Measurements from ENCODE around the gene MRPL28. TPM values are rescaled to one million over a fixed set of nuclear protein-coding genes. Genes with fewer than 3 reads are reported as not detected.

MRPL28 gene
- total RNA-seq, 2 donors from 2014 or later, result 89.0 to 90.3 TPM

GRCh38 chr16:359871-360697 lies 10.3 kb downstream of the MRPL28 start:
- Histone ChIP-seq H3K27me3 (no peaks in the 10 kb centered on the region), H3K27ac (no peak overlapping the region), H3K4me1 (peaks cover 0 to 9% of the 10 kb centered on the region in 2 donors), H3K36me3 (no peaks in the 10 kb centered on the region), H3K4me3 (no peak overlapping the region), H3K9me3 (no peaks in the 10 kb centered on the region)
- TF ChIP-seq CTCF (IDR thresholded peaks at IDR 0.05), result no peak
- DNase-seq (ENCODE audit: low spot score), result no peak

- no peaks in the 10 kb centered on the region for H3K27me3 ChIP-seq
- no peak overlapping the region for H3K27ac ChIP-seq
- TF ChIP-seq CTCF (IDR thresholded peaks at IDR 0.05), result no peak
- no peak overlapping the region for H3K4me3 ChIP-seq
- no peaks in the 10 kb centered on the region for H3K9me3 ChIP-seq
- peaks cover 0 to 9% of the 10 kb centered on the region in 2 donors for H3K4me1 ChIP-seq
- DNase-seq (ENCODE audit: low spot score), result no peak
- no peaks in the 10 kb centered on the region for H3K36me3 ChIP-seq
Measured at GRCh38 chr16:359067-359763, 11.1 kb downstream of the MRPL28 start.

GRCh38 chr16:356741-357140 lies 13.6 kb downstream of the MRPL28 start:
- Histone ChIP-seq H3K4me1 (peaks cover 0 to 10% of the 10 kb centered on the region in 2 donors), H3K27ac (no peak overlapping the region), H3K27me3 (no peaks in the 10 kb centered on the region), H3K4me3 (no peak overlapping the region), H3K36me3 (no peaks in the 10 kb centered on the region), H3K9me3 (no peaks in the 10 kb centered on the region)
- no peak for DNase-seq (ENCODE audit: low spot score)
- TF ChIP-seq CTCF (IDR thresholded peaks at IDR 0.05), result no peak

- Histone ChIP-seq H3K4me3 (no peak overlapping the region), H3K36me3 (no peaks in the 10 kb centered on the region), H3K27ac (no peak overlapping the region), H3K9me3 (no peaks in the 10 kb centered on the region), H3K27me3 (no peaks in the 10 kb centered on the region), H3K4me1 (peaks cover 0 to 22% of the 10 kb centered on the region in 2 donors)
- no peak for TF ChIP-seq CTCF (IDR thresholded peaks at IDR 0.05)
- DNase-seq (ENCODE audit: low spot score), result no peak
Measured at GRCh38 chr16:354971-355461, 15.3 kb downstream of the MRPL28 start.

GRCh38 chr16:354291-354881 lies 16.0 kb downstream of the MRPL28 start:
- Histone ChIP-seq H3K4me3 (no peak overlapping the region), H3K4me1 (peaks cover 0 to 22% of the 10 kb centered on the region in 2 donors), H3K9me3 (no peaks in the 10 kb centered on the region), H3K27ac (no peak overlapping the region), H3K27me3 (no peaks in the 10 kb centered on the region), H3K36me3 (no peaks in the 10 kb centered on the region)
- TF ChIP-seq CTCF (IDR thresholded peaks at IDR 0.05), result no peak
- DNase-seq (ENCODE audit: low spot score), result no peak

Measured in right atrium auricular region (tissue), 2 donors.